Liver (tissue), 9 donors: ENCODE measurements around the gene SUGCT. TPM values are rescaled to one million over a fixed set of nuclear protein-coding genes. Genes with fewer than 3 reads are reported as not detected.

Source experiments
- DNase-seq: peaks from one replicate; pipeline ENCODE4 v3.0.0-alpha.2; 2017; ENCODE audit warnings: low spot score
- H3K27ac ChIP-seq, 2 donors: one replicate each; pipeline ENCODE4 v1.7.0; 2013; ENCODE audit warnings: inconsistent platforms in 2 of 2, low read length in 2 of 2, control low read depth in 1 of 2, low read depth in 1 of 2, mild to moderate bottlenecking in 1 of 2
- H3K27me3 ChIP-seq, 4 donors: one replicate each; pipeline versions ENCODE4 v1.6.1 to v1.7.0; 2013; ENCODE audit warnings: low read length in 3 of 4, inconsistent platforms in 1 of 4, mild to moderate bottlenecking in 1 of 4, moderate library complexity in 1 of 4; ENCODE audit not compliant: control insufficient read depth in 4 of 4, insufficient read depth in 4 of 4
- H3K36me3 ChIP-seq, 4 donors: one replicate each; pipeline versions ENCODE4 v1.6.1 to v1.7.0; 2013; ENCODE audit warnings: low read length in 3 of 4, mild to moderate bottlenecking in 3 of 4, low read depth in 1 of 4, moderate library complexity in 1 of 4; ENCODE audit not compliant: control insufficient read depth in 4 of 4, insufficient read depth in 3 of 4
- H3K4me1 ChIP-seq, 4 donors: one replicate each; pipeline versions ENCODE4 v1.6.1 to v1.7.0; 2013; ENCODE audit warnings: low read length in 3 of 4, mild to moderate bottlenecking in 3 of 4, moderate library complexity in 1 of 4; ENCODE audit not compliant: control insufficient read depth in 4 of 4, insufficient read depth in 4 of 4
- H3K4me3 ChIP-seq, 3 donors: one replicate each; pipeline versions ENCODE4 v1.6.1 to v1.7.0; 2013; ENCODE audit warnings: low read length in 3 of 3, control low read depth in 1 of 3, low read depth in 1 of 3, mild to moderate bottlenecking in 1 of 3
- H3K9ac ChIP-seq, 2 donors: one replicate each; pipeline ENCODE4 v1.7.0; 2013; ENCODE audit warnings: low read length in 2 of 2, mild to moderate bottlenecking in 2 of 2, moderate library complexity in 2 of 2, control low read depth in 1 of 2, low read depth in 1 of 2
- H3K9me3 ChIP-seq, 4 donors: one replicate each; pipeline versions ENCODE4 v1.6.1 to v1.7.0; 2013; ENCODE audit warnings: low read length in 3 of 4; ENCODE audit not compliant: control insufficient read depth in 4 of 4
- ATF3 ChIP-seq: IDR thresholded peaks from 2 replicates; pipeline ENCODE4 v1.6.1; 2016; ENCODE audit warnings: antibody characterized with exemption
- CTCF ChIP-seq: fragments of 150-350 bp; IDR thresholded peaks from 2 replicates; pipeline ENCODE4 v1.5.1; 2017; ENCODE audit warnings: improper control_type of control experiment, low read depth, low read length; ENCODE audit not compliant: missing input control
- EGR1 ChIP-seq, 2 donors: IDR thresholded peaks; 2 replicates each; pipeline ENCODE4 v1.6.1; 2016 to 2018; ENCODE audit warnings: antibody characterized with exemption in 2 of 2, low read depth in 2 of 2
- FOXA2 ChIP-seq: IDR thresholded peaks from 2 replicates; pipeline ENCODE4 v1.6.1; 2016; ENCODE audit warnings: antibody characterized with exemption
- GABPA ChIP-seq, 2 donors: IDR thresholded peaks in 1 of 2; conservative IDR thresholded peaks in 1 of 2; 2 replicates each; pipeline ENCODE4 v1.6.1; 2016; ENCODE audit warnings: antibody characterized with exemption in 2 of 2, mild to moderate bottlenecking in 1 of 2, moderate library complexity in 1 of 2
- HNF4A ChIP-seq, 2 donors: conservative IDR thresholded peaks; 2 replicates each; pipeline ENCODE4 v1.6.1; 2016; ENCODE audit warnings: antibody characterized with exemption in 2 of 2, mild to moderate bottlenecking in 2 of 2
- MAX ChIP-seq: IDR thresholded peaks from 2 replicates; pipeline ENCODE4 v1.6.1; 2016; ENCODE audit warnings: antibody characterized with exemption
- NR2F2 ChIP-seq: IDR thresholded peaks from 2 replicates; pipeline ENCODE4 v1.6.1; 2016; ENCODE audit warnings: antibody characterized with exemption
- RAD21 ChIP-seq, 2 donors: IDR thresholded peaks; 2 replicates each; pipeline ENCODE4 v1.6.1; 2016; ENCODE audit warnings: antibody characterized with exemption in 2 of 2, mild to moderate bottlenecking in 2 of 2
- REST ChIP-seq: IDR thresholded peaks from 2 replicates; pipeline ENCODE4 v1.6.1; 2016; ENCODE audit warnings: antibody characterized with exemption, mild to moderate bottlenecking
- RXRA ChIP-seq, 2 donors: IDR thresholded peaks; 2 replicates each; pipeline ENCODE4 v1.6.1; 2017 to 2018; ENCODE audit warnings: antibody characterized with exemption in 2 of 2, mild to moderate bottlenecking in 1 of 2
- SP1 ChIP-seq: IDR thresholded peaks from 2 replicates; pipeline ENCODE4 v1.6.1; 2018; ENCODE audit warnings: antibody characterized with exemption, mild to moderate bottlenecking
- TAF1 ChIP-seq: conservative IDR thresholded peaks from 2 replicates; pipeline ENCODE4 v1.6.1; 2016; ENCODE audit warnings: antibody characterized with exemption, mild to moderate bottlenecking
- YY1 ChIP-seq: IDR thresholded peaks from 2 replicates; pipeline ENCODE4 v1.6.1; 2016; ENCODE audit warnings: antibody characterized with exemption, mild to moderate bottlenecking
- ZBTB33 ChIP-seq: IDR thresholded peaks from 2 replicates; pipeline ENCODE4 v1.6.1; 2016; ENCODE audit warnings: antibody characterized with exemption
- WGBS: extraction: QIAGEN DNeasy Blood & Tissue Kit; methylation state at CpG from one replicate; pipeline ENCODE4 v1.1.7; 2013; 5-methylcytosine and 5-hydroxymethylcytosine counted together
- polyA plus RNA-seq, 2 donors: library from polyadenylated mRNA; stranded (reverse) in 1 of 2; unstranded in 1 of 2; fragments of 200-250 nt in 1 of 2; fragments of >200 nt in 1 of 2; fragmentation: Nextera tagmentation in 1 of 2; extraction: Ambion mirVana in 1 of 2; gene quantifications; one replicate each; pipeline versions ENCODE4 v1.2.1 to v1.2.3, GENCODE V29; 2013 to 2015
- total RNA-seq, 2 donors: library from RNA; depleted of rRNA; stranded (reverse); fragments of >200 nt; gene quantifications; one replicate each; pipeline ENCODE4 v1.2.3, GENCODE V29; 2014
- donor health status: healthy.
- donor health status: healthy.
- donor health status: healthy.
- donor health status: healthy.
- donor health status: healthy.

SUGCT gene
- total and polyA plus RNA-seq, 4 donors, result 6.2 to 11.9 (median 9.9) TPM

GRCh38 chr7:40833888-40834234 lies 699.1 kb downstream of the SUGCT start:
- no peak overlapping the region for H3K9ac ChIP-seq
- H3K9me3 ChIP-seq, result no peaks in the 10 kb centered on the region
- H3K27ac ChIP-seq, result no peak overlapping the region
- no peaks in the 10 kb centered on the region for H3K36me3 ChIP-seq
- TF ChIP-seq EGR1 (IDR thresholded peaks at IDR 0.05; ENCODE audit: low read depth in 2 of 2) (no peak), GABPA (IDR thresholded peaks at IDR 0.05 in 1 of 2, conservative IDR thresholded peaks at IDR 0.05 in 1 of 2) (no peak), TAF1 (no peak), CTCF (no peak), NR2F2 (no peak), REST (no peak), FOXA2 (no peak), MAX (no peak), RAD21 (IDR thresholded peaks at IDR 0.05) (no peak), ZBTB33 (no peak), ATF3 (no peak), RXRA (IDR thresholded peaks at IDR 0.05) (no peak)
- DNase-seq, result no peak
- no peaks in the 10 kb centered on the region for H3K27me3 ChIP-seq
- WGBS, result 86% methylated on average over 2 of the region's 2 CpGs
- H3K4me3 ChIP-seq, result no peak overlapping the region
- H3K4me1 ChIP-seq, result no peaks in the 10 kb centered on the region

- no peak for DNase-seq
- H3K27ac ChIP-seq, result no peak overlapping the region
- TF ChIP-seq TAF1 (no peak), HNF4A (conservative IDR thresholded peaks at IDR 0.05) (no peak), SP1 (no peak), ZBTB33 (no peak), ATF3 (no peak), REST (no peak), RXRA (IDR thresholded peaks at IDR 0.05) (no peak), YY1 (no peak)
- H3K4me1 ChIP-seq, result no peaks in the 10 kb centered on the region
- H3K4me3 ChIP-seq, result no peak overlapping the region
- no peak overlapping the region for H3K9ac ChIP-seq
- 92% methylated on average over 6 of the region's 6 CpGs for WGBS
- H3K36me3 ChIP-seq, result no peaks in the 10 kb centered on the region
- H3K27me3 ChIP-seq, result no peaks in the 10 kb centered on the region
- H3K9me3 ChIP-seq, result no peaks in the 10 kb centered on the region
These were observed 701.4 kb downstream of the SUGCT start for GRCh38 chr7:40836218-40836617.
